GM19372 (cell line): ENCODE data around the gene CASP7.

Experiments used
- ATAC-seq: cut with Tn5 transposase; IDR thresholded peaks from one replicate; pipeline ENCODE4 v1.9.1; 2021; ENCODE audit warnings: mild to moderate bottlenecking, low read depth, moderate library complexity; ENCODE audit not compliant: unreplicated experiment

Gene CASP7

GRCh38 chr10:113711142-113711541 lies 31.4 kb downstream of the CASP7 start:
- ATAC-seq = no peak

DNA sequence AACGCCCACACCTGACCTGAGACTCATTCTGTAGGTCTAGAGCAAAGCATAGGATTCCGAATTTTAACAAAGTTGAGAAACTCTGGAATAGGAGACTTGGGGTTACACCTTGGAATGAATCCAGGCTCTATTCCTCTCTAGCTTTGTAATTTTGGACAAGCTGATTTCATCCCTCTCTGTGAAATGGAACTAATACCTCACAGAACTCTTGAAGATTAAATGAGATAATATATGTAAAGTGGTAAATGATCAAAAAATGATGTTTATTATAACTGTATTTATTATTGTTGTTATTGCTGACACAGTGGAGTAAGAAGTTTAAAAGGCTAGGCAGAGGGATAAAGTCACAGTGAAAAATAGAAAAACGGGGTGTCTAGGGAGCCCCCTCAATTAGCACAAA lies 32.3 kb downstream of the CASP7 start:
- no peak for ATAC-seq

DNA sequence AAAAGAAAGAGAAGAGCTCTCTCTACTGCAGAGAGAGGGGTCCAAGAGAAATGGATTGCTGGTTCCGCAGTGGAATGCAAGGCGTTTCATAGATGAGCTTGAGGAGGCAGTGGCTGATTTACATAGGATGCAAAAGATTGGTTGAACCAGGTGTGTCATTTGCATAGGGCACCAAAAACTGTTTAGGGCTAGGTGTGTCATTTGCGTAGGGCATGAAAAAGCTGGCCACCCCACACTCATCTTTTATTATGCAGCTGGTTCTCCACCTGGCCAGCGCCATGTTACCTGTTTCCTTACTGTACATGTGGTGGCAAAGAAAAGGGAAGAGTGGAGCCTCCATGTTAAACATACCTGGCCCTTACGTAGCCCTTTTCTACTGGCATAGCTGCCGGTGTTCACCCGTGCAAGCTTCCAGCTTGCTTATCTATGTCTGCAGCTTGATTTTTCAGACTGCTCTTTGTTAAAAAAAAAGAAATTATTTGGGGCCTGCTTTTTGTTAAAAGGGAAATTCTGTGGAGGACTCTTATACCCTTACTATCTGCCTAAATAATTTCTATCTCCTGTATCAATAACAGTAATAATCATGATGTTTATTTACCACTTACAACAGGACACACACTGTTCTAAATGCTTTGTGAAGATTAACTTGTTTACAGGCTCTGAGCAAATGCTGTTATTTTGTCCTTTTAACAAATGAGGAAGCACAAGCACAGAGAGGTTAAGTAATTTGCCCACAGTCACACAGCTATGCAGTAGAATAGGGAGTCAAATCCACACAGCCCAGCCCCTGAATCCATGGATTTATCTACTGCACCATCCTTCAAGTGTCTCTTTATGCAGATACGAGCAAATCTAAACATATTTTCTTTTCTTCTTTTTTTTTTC lies 33.3 kb downstream of the CASP7 start:
- ATAC-seq = no peak

DNA sequence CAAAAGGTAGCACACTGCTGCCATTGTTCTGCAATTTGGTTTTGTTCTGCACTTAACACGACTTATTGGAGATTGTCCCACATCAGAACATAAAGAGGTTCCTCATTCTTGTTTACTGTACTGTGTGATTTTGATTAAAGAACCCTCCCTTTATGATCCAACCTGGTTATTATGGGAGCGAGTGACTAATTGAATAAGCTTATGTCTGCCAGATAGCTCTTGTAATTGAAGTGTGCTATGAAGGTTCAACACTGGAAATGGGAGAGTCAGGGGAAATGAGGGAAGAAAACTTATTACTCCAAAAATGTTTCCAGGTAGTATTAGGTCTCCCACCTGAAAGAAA lies 33.9 kb downstream of the CASP7 start:
- no peak for ATAC-seq

DNA sequence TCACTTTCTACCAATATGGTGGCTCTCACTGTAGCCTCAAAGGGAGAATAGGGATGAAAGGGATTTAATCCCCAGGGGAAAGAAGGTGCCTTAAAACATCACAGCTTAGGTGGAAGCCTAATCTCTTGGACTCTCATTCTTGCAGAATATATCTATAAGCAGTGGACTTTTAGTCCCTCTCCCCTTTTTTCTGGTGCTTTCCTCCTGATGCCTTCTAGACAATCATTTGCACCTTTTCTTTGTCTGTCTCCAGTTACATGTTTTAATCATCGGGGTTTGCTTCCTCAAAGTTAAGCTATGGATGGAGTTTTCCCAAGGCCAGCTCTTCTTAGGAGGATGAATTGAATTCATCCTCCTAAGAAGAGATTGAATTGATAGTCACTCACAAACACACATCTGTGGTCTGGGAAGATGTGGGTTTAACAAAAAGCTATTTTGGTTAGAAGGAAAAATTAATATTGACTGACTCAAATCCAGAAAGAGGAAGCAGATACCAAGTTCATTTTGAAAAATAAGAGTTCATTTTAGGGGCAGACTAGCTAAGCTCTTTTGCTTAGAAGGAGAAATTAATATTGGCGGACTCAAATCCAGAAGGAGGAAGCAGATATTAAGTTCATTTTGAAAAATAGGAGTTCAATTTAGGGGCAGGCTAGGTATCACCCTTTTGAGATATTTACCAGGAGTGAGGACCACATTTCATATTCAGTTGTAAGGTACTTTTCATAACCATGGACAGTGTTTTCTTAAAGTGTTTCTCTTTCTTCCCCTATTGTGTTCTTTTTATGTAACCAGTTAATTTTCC lies 36.6 kb downstream of the CASP7 start:
- no peak for ATAC-seq

DNA sequence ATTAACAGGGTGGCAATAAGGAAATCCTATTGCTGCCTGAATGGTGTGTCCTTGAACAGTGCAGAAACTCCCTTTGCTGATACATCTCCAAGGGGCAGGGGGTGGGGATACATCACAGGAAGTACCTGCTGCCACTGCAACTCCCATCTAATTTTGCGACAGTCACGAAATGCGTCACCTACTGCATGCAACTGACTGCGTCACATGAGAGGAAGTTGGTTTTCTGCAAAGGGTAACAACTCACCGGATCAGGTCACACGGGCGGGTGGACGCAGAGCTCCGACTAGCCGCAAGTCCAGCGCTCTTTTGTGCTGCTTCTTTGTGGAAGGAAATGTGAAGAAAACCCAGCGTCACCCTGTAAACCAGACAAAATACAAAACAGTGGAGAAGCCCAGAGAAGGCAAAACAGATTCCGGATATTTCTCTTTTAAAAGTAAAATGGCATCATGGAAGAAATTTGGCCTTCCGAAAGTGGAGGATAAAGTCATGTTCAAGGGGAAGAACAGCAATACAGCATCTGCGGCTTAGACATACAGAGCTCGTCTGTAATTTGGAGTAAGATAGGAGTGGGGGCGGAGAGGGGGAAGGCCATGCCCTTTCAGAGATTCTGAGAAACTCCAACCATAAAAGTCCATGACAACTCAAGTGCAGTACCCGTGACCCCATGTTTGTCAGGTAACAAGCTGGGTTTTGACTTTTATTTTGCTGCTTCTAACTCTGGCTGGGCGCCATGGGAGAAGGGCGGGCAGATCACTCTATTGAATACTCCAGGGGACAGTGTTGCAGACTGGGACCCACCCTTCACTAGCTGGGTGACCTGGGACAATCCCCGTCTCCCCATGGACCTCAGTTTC lies 39.5 kb downstream of the CASP7 start:
- no peak for ATAC-seq

- ATAC-seq = no peak
Observed at GRCh38 chr10:113720386-113720785, 40.7 kb downstream of the CASP7 start.

DNA sequence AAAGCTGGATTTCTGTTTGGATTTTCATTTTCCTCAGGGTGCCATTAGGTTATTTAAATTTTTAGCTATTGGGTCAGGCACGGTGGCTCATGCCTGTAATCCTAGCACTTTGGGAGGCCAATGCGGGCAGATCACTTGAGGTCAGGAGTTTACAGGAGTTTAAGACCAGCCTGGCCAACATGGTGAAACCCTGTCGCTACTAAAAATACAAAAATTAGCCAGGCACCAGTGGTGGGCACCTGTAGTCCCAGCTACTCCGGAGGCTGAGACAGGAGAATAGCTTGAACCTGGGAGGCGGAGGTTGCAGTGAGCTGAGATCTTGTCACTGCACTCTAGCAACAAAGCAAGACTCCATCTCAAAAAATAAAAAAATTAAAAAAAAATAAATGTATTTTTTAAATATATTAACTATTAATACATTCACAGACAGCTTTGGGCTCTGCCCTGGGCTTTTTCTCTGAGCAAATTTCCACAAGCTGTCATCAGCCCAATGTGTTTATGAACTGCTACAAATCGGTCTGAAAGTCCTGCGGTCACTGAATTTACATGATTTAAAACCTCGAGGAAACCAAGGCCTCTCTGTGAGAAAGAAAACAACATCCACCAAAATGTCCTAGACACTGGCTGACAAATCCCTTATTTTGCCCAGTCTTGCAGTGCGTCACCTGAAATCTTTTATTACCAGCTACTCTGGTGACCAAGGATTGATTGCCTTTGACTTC lies 52.6 kb downstream of the CASP7 start:
- no peak for ATAC-seq

- no peak for ATAC-seq
Observed at GRCh38 chr10:113732966-113733365, 53.3 kb downstream of the CASP7 start.

GRCh38 chr10:113733635-113734034 lies 53.9 kb downstream of the CASP7 start:
- no peak for ATAC-seq

DNA sequence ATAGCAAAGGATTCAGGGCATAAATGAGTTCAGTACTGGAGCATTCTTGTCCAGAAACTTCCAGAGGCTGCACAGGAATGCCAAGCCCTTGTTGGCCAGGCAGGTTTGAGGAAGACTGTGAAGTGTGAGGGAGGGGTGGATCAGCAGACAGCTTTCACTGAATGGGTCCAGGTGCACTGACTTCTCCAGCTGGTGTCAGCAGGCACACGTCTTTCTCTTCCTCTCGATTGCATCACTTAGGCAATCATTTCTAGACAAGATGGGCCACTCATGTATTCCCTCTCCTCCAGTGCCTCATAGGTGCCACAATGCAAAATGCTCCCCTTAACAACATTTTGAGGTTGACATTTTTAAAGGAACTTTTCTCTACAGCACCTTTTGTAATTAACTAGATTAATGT lies 56.2 kb downstream of the CASP7 start:
- ATAC-seq = no peak

GRCh38 chr10:113736576-113736975 lies 56.9 kb downstream of the CASP7 start:
- ATAC-seq = no peak

DNA sequence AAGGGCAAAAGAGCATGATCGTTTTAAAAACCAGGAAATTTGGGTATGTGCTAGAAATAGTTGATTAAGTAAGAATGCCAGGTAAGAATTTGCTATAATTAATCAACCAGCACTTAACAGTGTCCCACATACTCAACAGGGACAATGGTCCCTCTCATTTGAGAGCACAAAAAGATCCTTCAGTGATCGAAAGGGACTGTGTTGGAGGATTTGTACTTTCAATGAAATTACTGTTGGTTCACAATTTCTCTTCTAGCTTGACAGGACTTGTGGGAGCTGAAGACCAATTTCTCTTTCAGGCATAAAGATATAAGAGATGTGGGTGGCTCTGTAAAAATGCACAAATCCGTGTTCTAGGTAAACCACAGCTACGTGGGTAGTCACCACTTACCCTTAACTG lies 59.3 kb downstream of the CASP7 start:
- ATAC-seq = no peak

DNA sequence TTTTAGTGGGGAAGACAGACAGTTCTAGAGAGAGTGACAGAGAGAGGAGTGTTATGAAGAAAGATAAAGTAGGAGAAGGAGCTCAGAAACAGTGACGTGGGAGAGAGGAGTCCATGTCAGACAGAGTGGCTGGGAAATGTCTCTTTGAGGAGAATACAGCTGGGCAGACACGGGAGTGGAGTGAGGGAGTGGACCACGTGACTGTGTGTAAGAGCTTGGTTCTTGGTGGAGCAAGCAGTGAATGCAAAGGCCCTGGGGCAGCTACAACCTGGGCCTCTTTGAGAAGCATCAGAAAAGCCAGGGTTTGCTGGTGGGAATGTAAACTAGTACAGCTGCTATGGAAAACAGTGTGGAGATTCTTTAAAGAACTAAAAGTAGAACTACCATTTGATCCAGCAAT lies 59.9 kb downstream of the CASP7 start:
- ATAC-seq = no peak

DNA sequence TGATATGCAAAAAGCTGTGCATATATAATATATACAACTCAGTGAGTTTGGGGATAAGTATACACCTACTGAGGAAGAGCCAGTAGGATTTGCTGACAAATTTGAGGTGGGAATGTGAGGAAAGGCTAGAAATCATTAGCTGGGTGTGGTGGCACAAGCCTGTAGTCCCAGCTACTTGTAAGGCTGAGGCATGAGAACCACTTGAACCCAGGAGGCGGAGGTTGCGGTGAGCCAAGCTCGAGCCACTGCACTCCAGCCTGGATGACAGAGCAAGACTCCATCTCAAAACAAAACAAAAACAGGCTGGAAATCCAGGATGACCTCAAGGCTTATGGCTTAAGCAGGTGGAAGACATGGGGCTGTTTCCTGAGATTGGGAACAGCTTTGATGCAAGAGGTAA lies 61.1 kb downstream of the CASP7 start:
- no peak for ATAC-seq

DNA sequence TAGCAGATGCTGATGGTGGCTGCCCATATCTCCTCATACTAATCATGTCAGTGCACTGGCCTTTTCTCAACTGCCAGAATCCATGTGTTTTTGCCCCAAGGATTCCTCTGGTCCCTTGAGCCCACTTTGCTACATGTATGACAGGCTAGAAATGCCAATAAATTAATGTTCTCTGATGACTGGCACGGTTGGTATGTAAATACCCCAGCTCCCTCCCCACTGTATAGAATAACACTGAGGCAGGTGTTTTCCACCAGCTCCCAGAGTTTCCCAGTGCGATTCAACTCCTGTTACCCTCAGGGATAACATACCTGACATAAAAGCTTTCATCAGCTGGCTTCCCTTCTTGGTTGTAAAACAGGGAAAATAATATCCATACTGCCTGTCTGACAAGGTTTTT lies 62.8 kb downstream of the CASP7 start:
- ATAC-seq = no peak

- ATAC-seq = no peak
Observed at GRCh38 chr10:113743594-113743993, 63.9 kb downstream of the CASP7 start.

- ATAC-seq = no peak
Observed at GRCh38 chr10:113745374-113745773, 65.7 kb downstream of the CASP7 start.

GRCh38 chr10:113746217-113746957 lies 66.7 kb downstream of the CASP7 start:
- ATAC-seq = no peak
